A549 treated with DMSO at 1 μM for 4 hours (cell line): ENCODE data around the gene TIAM2. TPM values are rescaled to one million over a fixed set of nuclear protein-coding genes. Genes with fewer than 3 reads are reported as not detected.

Source experiments
- total RNA-seq: library from RNA; stranded (reverse); fragments of 200-300 nt; extraction: Qiagen RNA extraction; gene quantifications from 5 replicates; pipeline ENCODE4 v1.2.3, GENCODE V29; 2022; ENCODE audit warnings: low read depth

TIAM2 gene
- total RNA-seq: 2.4 to 3.2 TPM (median 2.9 TPM) in 5 replicates

GRCh38 chr6:154995254-154996015, at the start of gene TIAM2:
TIAM2 (plus strand) TSS chr6:154995315; CDS start chr6:155129224, 133,909 bp downstream.

DNA sequence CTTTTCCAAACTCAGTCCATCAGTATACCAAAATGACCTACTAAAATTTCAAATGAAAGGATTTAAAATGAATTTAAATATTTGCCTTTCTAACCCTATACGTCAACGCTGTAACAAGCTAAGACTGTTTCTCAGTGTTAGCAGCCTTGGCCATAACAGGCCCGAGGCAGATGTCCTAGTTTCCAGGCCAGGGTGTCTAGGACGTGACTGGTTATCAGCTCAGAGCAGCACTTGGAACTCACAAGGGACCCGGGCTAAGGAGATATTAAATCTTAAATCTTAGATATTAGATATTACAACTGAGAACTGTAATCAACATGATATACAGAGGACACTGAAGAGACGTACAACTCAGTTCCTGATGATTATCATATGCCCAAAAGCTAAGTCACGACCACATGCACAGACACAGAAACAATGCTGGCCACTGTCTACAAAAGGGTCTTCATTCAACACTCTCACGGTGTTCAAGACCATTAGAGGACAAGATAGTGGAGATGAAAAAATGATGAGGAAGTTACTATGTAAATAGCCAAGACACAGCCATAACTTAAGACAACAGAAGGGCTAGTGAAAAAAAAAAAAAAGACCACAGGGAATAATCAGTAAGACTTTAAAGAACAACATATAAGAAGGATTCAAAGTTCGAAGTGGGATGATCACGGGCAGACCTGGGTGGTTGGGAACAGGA, 268.4 kb downstream of the TIAM2 start, which contains the start of gene CLDN20:
TSS of gene CLDN20 (plus strand) at position 641 of the 691 bp plus-strand sequence. CDS start 11,707 bp downstream, outside the sequence.

